K562 (cell line): Measurements from ENCODE around the gene RAVER2. TPM values are rescaled to one million over a fixed set of nuclear protein-coding genes. Genes with fewer than 3 reads are reported as not detected.

Experiments
- CHD7 ChIP-seq: fragments of 200-600 bp; sonication (generic); IDR thresholded peaks from one replicate; pipeline ENCODE4 v1.6.1; 2012; ENCODE audit warnings: mild to moderate bottlenecking, low read depth, low read length, inconsistent platforms
- polyA plus RNA-seq, 8 experiments: library from polyadenylated mRNA; depleted of rRNA in 4 of 8; stranded (reverse) in 5 of 8; unstranded in 3 of 8; fragments of >200 nt; fragmentation: Nextera tagmentation in 2 of 8; fragmentation: Illumina TruSeq in 1 of 8; extraction: Ambion mirVana in 2 of 8; extraction: Trizol in 1 of 8; gene quantifications; 2 replicates each; pipeline versions ENCODE4 v1.2.1 to v1.2.3, GENCODE V29; 2011 to 2014; ENCODE audit warnings: inconsistent platforms in 1 of 8, missing spikeins in 1 of 8
- total RNA-seq, 7 experiments: library from RNA; depleted of rRNA in 6 of 7; stranded (reverse); fragments of >200 nt in 6 of 7; fragmentation: Illumina TruSeq in 2 of 7; extraction: Trizol in 2 of 7; gene quantifications; 2 replicates each; pipeline versions ENCODE4 v1.2.1 to v1.2.3, GENCODE V29; 2011 to 2021; ENCODE audit warnings: low replicate concordance in 1 of 7

Gene RAVER2
- total and polyA plus RNA-seq, 9 of the 15 experiments (the other 6 are each of a cell fraction or from before 2014, with no cell fraction given), result 1.8 to 6.1 (median 4.4) TPM

GRCh38 chr1:64880449-64880848, 135.6 kb downstream of the RAVER2 start (continued):
- no peak for TF ChIP-seq CHD7
